Fibroblast of the aortic adventitia (primary cell): ENCODE measurements around the gene GATAD1. TPM values are rescaled to one million over a fixed set of nuclear protein-coding genes. Genes with fewer than 3 reads are reported as not detected.
"Not testable (repeated sequence)": the region's sequence is repeated elsewhere in the genome, so short reads cannot be mapped to it uniquely, and the experiment has no call there.

Experiments
- DNase-seq: peaks from one replicate; pipeline ENCODE4 v3.0.0-alpha.2; 2010; ENCODE audit warnings: low read depth
- H3K4me3 ChIP-seq: 2 replicates; pipeline ENCODE4 v1.5.1; 2011; ENCODE audit warnings: low read depth, mild to moderate bottlenecking, control low read depth, low read length, moderate library complexity
- CTCF ChIP-seq: IDR thresholded peaks from 2 replicates; pipeline ENCODE4 v1.5.1; 2011; ENCODE audit warnings: mild to moderate bottlenecking, low read length, control low read depth, inconsistent platforms; ENCODE audit not compliant: insufficient read depth
- total RNA-seq: library from RNA; depleted of rRNA; stranded (reverse); fragments of >200 nt; gene quantifications from 2 replicates; pipeline ENCODE4 v1.2.3, GENCODE V29; 2012; ENCODE audit warnings: low replicate concordance

Gene GATAD1
- total RNA-seq, 1 donor = 25.7 TPM

- no peak for TF ChIP-seq CTCF
- no peak overlapping the region for H3K4me3 ChIP-seq
- no peak for DNase-seq
These were observed 11.7 kb upstream of the GATAD1 start for GRCh38 chr7:92435542-92435941.

GRCh38 chr7:92436612-92437445, 10.5 kb upstream of the GATAD1 start:
- no peak for DNase-seq
- TF ChIP-seq CTCF = no peak
- H3K4me3 ChIP-seq = no peak overlapping the region

GRCh38 chr7:92437956-92438491, 9.3 kb upstream of the GATAD1 start:
- DNase-seq = no peak
- TF ChIP-seq CTCF = no peak
- H3K4me3 ChIP-seq = no peak overlapping the region

GRCh38 chr7:92442720-92443119, 4.6 kb upstream of the GATAD1 start:
- not testable (repeated sequence) for DNase-seq, H3K4me3 ChIP-seq

GRCh38 chr7:92446869-92447344, 375 bp upstream of the GATAD1 start:
- no peak overlapping the region for H3K4me3 ChIP-seq
- TF ChIP-seq CTCF = no peak
- DNase-seq = no peak

GRCh38 chr7:92448205-92448747, 994 bp downstream of the GATAD1 start:
- DNase-seq = peak; percentile 60
- peak overlapping the region; percentile 92 for H3K4me3 ChIP-seq
- peak; percentile 54 for TF ChIP-seq CTCF

- no peak for TF ChIP-seq CTCF
- no peak overlapping the region for H3K4me3 ChIP-seq
- DNase-seq = no peak
These were observed 4.4 kb downstream of the GATAD1 start for GRCh38 chr7:92451645-92452044.
